ENCODE measurements around the gene FANCC.

GRCh38 chr9:95073918-95074317 is 243.6 kb downstream of the FANCC start:
- TF ChIP-seq POLR2A (IDR thresholded peaks at IDR 0.05) (no peak), CTCF (IDR thresholded peaks at IDR 0.05) (no peak)

Data from body of pancreas (tissue), 4 donors.